HT-29 (cell line): ENCODE measurements around the gene TACR2. TPM values are rescaled to one million over a fixed set of nuclear protein-coding genes. Genes with fewer than 3 reads are reported as not detected.
"Not testable (repeated sequence)": the region's sequence is repeated elsewhere in the genome, so short reads cannot be mapped to it uniquely, and the experiment has no call there.

ENCODE experiments used
- DNase-seq: peaks from one replicate; pipeline ENCODE4 v3.0.0-alpha.2; 2015; ENCODE audit warnings: low spot score
- total RNA-seq: library from RNA; depleted of rRNA; stranded (reverse); fragments of >200 nt; shearing (Covaris generic); gene quantifications from 2 replicates; pipeline ENCODE4 v1.2.3, GENCODE V29; 2014

TACR2 gene
- total RNA-seq, 1 experiment from 2014 or later = 1.9 TPM

- peak; percentile 97 for DNase-seq
These were observed 34.6 kb upstream of the TACR2 start, which contains the start of gene TSPAN15 for GRCh38 chr10:69451209-69451783. TSS of gene TSPAN15 (plus strand) at chr10:69451465. CDS start at chr10:69451595, 130 bp downstream.

- DNase-seq = not testable (repeated sequence)
These were observed 33.7 kb upstream of the TACR2 start for GRCh38 chr10:69450395-69450794.

GRCh38 chr10:69449841-69450240 is 33.1 kb upstream of the TACR2 start:
- peak; percentile 96 for DNase-seq

GRCh38 chr10:69446650-69447151 is 30.0 kb upstream of the TACR2 start:
- peak; percentile 82 for DNase-seq

- no peak for DNase-seq
These were observed 29.5 kb upstream of the TACR2 start for GRCh38 chr10:69446229-69446628.

- no peak for DNase-seq
These were observed 28.3 kb upstream of the TACR2 start for GRCh38 chr10:69445041-69445440.

- DNase-seq = no peak
These were observed 26.6 kb upstream of the TACR2 start for GRCh38 chr10:69443354-69443753.

- peak; percentile 49 for DNase-seq
These were observed 23.2 kb upstream of the TACR2 start for GRCh38 chr10:69439813-69440506.

- DNase-seq = peak; percentile 43
These were observed 22.6 kb upstream of the TACR2 start for GRCh38 chr10:69439350-69439739.

GRCh38 chr10:69438536-69439349 is 22.0 kb upstream of the TACR2 start:
- DNase-seq = peak; percentile 80

GRCh38 chr10:69437321-69438259 is 20.9 kb upstream of the TACR2 start:
- no peak for DNase-seq

- DNase-seq = no peak
These were observed 19.3 kb upstream of the TACR2 start for GRCh38 chr10:69435966-69436520.

GRCh38 chr10:69434926-69435325 is 18.2 kb upstream of the TACR2 start:
- no peak for DNase-seq

GRCh38 chr10:69434169-69434568 is 17.5 kb upstream of the TACR2 start:
- no peak for DNase-seq

- no peak for DNase-seq
These were observed 11.4 kb upstream of the TACR2 start for GRCh38 chr10:69428165-69428564.

- peak; percentile 55 for DNase-seq
These were observed 9.6 kb upstream of the TACR2 start for GRCh38 chr10:69426376-69426727.

GRCh38 chr10:69425511-69426298 is 9.0 kb upstream of the TACR2 start:
- DNase-seq = peak; percentile 94

- DNase-seq = no peak
These were observed 8.3 kb upstream of the TACR2 start for GRCh38 chr10:69425041-69425440.

GRCh38 chr10:69422676-69423075 is 6.0 kb upstream of the TACR2 start:
- no peak for DNase-seq
